WI38 (cell line): ENCODE results near the gene BCL6B.

Experiments used
- H3K4me3 ChIP-seq: 2 replicates; pipeline ENCODE4 v1.5.1; 2011; ENCODE audit warnings: low read depth, mild to moderate bottlenecking, control low read depth, low read length
- TF ChIP-seq, protein P1 (sequence below): IDR thresholded peaks from 2 replicates; pipeline ENCODE4 v1.5.1; 2012; ENCODE audit warnings: low read depth, mild to moderate bottlenecking, control low read depth, low read length

BCL6B gene

DNA sequence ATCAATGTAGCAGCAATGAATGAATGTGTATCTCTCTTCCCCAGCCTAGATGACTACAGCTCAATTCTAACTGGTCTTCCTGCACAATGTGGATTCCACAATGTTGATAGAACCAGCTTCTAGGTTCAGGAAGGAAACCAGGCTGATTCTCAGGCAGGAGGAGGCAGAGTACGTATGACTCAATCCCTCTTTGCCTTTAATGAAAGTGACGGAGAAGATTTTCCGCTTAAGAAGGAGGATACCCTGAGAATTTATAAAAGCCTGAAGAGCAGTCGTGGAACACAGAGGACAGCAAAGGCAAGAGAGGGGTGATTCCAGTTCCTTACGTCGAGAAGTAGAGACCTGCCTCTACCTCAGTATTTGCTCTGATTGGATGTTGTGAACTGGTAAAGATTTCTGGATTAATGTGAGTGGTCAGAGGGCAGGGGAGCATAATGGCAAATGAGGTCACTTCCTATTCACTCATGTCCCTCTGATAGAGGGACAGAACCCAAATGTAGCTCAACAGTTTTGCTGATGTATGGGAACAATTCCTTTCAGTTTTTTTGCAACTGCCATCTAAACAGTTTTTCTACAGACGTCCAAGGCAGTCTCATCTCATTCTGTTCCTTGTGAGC, 36.1 kb downstream of the BCL6B start:
- no peak overlapping the region for H3K4me3 ChIP-seq
- TF ChIP-seq, protein P1, sequence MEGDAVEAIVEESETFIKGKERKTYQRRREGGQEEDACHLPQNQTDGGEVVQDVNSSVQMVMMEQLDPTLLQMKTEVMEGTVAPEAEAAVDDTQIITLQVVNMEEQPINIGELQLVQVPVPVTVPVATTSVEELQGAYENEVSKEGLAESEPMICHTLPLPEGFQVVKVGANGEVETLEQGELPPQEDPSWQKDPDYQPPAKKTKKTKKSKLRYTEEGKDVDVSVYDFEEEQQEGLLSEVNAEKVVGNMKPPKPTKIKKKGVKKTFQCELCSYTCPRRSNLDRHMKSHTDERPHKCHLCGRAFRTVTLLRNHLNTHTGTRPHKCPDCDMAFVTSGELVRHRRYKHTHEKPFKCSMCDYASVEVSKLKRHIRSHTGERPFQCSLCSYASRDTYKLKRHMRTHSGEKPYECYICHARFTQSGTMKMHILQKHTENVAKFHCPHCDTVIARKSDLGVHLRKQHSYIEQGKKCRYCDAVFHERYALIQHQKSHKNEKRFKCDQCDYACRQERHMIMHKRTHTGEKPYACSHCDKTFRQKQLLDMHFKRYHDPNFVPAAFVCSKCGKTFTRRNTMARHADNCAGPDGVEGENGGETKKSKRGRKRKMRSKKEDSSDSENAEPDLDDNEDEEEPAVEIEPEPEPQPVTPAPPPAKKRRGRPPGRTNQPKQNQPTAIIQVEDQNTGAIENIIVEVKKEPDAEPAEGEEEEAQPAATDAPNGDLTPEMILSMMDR = no peak

DNA sequence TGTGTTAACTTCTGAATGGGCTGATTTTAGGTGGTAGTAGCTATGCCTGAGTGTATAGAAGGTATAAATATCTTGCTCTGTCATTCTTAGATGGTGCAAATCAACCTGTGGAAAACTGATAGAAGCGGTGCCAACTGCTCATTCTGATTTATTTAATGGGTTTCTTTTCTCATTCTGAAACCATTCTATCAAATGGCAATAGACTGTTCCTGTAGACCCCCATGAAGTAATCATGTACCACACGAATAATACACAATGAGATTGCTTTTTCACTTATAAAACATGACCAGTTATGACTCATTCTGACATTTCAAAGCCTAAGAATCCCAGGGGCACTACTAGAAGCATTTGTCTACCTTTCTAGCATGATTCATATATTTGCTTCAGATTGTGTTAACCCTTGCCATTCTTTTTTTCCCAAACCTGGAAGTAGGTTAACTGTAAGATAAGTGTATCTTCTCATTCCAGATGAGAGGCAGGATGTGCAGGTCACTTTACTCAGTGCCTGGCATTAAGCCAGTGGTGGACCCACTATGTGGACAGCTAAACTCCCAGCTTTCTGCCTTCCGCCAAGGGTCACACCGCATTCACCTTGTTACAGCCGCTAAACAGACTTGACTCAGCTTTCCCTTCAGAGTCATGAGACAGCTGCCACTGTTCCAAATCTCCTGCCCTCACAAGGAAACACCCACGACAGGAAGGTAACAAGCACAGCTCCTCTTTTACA, 37.5 kb downstream of the BCL6B start:
- TF ChIP-seq, protein P1 = no peak
- H3K4me3 ChIP-seq = no peak overlapping the region

DNA sequence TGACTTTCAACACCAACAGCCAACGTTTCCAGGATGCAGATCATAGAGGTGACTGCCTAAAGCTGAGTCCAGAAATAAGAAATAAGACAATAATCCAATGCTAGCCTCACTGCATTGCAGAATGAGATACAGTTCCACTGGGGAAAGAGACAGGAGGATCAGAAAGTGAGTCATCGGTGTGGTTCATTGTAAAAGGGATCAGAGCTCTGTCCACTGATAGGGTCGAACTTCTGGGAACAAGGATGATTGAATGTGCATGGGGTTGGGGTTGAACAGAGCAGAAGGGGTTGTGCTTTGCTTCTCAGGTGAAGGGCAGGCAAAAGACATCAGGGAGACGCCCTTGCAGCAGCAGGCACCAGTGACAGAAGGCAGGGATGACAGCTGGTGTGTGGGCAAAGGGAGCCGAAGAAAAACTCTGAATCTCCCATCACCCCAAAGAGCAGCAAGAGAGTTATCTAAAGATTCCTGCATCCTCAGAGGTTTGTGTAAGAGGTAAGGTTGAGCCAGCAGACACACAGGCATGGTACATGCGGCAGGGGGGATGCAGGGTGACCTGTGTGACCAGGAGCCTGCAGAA, 40.8 kb downstream of the BCL6B start:
- no peak overlapping the region for H3K4me3 ChIP-seq
- TF ChIP-seq, protein P1 = no peak

DNA sequence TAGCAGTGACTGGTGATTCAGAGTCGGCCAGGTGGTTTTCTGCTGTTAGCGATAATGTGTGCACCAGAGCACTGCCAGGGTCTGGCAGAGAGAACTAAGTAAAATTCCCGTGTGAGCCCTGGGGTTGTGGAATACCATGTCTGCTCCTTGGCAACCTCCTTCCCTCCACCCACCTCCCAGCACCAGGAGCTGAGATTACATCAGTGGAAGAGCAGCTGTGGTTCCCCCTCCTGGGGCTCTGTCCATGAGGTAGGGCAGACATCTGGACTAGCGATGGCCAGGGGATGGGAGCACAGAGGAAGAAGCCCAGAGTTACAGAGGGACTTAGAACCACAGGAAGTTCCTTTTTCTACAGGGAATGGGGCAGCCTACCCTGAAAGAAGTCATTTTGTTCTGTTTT, 41.4 kb downstream of the BCL6B start:
- TF ChIP-seq, protein P1 = no peak
- H3K4me3 ChIP-seq = no peak overlapping the region

DNA sequence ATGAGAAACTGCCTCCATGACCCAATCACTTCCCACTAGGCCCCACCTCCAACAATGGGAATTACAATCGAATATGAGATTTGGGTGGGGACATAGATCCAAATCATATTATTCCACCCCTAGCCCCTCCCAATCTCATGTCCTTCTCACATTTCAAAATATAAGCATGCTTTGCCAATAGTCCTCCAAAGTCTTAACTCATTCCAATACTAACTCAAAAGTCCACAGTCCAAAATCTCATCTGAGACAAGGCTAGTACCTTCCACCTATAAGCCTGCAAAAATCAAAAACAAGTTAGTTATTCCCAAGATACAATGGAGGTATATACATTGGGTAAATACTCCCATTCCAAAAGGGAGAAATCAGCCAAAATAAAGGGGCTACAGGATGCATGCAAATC, 44.3 kb downstream of the BCL6B start:
- TF ChIP-seq, protein P1 = no peak
- no peak overlapping the region for H3K4me3 ChIP-seq

DNA sequence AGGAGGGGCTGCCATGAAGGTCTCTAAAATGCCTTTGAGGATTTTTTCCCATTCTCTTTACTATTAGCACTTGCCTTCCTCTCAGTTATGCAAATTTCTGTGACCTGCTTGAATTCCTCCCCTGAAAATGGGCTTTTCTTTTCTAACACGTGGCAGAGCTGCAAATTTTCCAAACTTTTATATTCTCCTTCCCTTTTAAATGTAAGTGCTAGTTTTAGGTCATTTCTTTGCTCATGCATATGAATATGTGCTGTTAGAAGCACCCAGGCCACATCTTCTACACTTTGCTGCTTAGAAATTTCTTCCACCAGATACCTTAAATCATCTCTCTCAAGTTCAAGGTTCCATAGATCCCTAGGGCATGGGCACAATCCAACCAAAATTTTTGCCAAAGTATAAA, 45.4 kb downstream of the BCL6B start:
- H3K4me3 ChIP-seq = no peak overlapping the region
- TF ChIP-seq, protein P1 = no peak

DNA sequence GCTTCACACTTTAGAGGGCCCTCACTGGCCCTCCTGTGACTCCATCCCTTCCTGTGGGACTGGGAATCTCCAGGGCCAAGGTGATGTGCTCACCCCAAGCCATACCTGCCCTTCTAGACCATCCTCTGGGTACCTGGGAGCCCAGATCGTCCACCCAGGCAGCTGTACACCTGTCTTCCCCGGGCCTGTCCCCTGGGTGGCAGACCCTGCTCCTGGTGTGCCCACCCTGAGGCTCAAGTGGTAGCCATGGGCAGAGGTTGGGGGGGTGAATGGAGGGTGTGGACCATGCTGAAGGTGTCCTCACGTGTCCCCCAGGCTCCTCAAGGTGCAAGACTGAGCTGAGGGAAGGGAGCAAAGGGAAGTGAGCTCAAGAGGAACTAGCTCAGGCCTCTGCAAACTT, 47.9 kb downstream of the BCL6B start:
- TF ChIP-seq, protein P1 = no peak
- H3K4me3 ChIP-seq = no peak overlapping the region
